ENCODE measurements around the gene MUC21.
"Not testable (repeated sequence)": the region's sequence is repeated elsewhere in the genome, so short reads cannot be mapped to it uniquely, and the experiment has no call there.

Gene MUC21

GRCh38 chr6:30969171-30969570 lies 14.3 kb upstream of the MUC21 start:
- DNase-seq (ENCODE audit: low read depth in 2 of 2), result not testable (repeated sequence)

DNA sequence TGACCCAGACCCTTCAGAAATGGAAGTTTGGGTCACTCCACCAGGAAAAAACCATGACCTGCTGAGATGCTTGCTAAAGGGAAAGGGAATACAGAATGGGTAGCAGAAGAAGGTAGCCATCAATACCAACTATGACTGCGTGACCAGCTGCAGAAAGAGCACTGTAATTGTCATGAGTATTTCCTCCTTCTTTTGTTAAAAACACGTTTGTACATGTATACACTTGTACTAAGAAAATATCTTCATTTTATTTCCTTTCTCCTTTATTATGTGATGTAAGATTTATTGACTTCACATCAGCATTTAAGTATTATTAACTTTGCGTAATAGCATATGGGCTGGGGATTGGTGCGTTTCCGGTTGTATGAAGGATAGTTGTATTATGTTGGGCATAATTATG lies 12.6 kb upstream of the MUC21 start:
- DNase-seq (ENCODE audit: low read depth in 2 of 2), result no peak

DNA sequence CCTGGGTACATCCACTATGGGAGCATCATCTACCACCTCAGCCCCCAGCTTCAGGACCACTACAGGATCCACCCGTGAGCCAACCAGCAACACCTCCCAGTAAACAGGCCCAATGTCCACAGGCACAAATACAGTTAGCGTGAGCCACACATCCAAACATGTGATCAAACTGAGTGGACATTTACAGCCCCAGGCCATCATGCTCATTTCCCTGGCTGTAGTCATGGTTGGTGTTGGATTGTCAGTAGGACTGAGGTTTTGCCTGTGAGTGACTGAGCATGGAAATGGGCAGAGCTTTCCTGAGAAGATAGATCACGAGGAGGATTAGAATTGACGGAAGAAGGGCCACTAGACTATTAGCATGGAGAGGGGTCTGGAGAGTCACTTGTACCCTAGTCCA lies 10.7 kb upstream of the MUC21 start:
- DNase-seq (ENCODE audit: low read depth in 2 of 2), result no peak

DNA sequence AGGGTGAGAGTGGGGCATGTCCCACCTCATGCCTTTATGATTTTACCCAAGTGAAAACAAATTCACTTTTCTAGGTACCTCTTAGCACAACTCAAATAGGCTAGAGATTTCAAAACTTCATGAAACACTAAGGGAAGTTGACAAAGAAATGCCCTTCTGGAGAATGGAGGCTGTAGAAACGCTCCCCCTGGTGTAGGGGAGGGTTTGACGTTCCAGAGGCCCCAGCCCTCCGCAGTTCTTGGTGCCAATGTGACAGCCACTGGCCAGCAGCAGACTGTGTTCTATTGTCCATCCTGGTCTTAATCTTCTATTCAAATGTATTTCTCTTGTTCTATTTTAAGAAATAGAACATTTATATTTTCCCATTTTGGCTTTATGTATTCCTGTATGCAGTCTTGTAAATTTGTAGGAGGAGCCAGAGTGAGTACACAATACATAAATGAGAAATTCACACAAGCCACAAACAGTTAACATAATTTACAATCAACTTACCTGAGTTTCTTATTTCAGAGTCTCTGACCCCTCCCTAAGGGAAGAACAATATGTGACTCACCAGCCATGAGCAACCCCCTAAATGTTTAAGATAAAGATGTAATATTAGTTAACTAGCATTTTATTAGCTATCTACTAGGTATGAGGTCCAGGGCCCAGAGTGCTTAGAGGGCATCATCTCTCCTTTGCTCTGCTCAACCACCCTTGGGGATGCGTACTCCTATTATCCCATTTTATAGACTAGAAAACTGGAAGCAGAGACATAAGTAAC lies 8.8 kb upstream of the MUC21 start:
- DNase-seq (ENCODE audit: low read depth in 2 of 2), result no peak

GRCh38 chr6:30979141-30979540 lies 4.4 kb upstream of the MUC21 start:
- no peak for DNase-seq (ENCODE audit: low read depth in 2 of 2)

GRCh38 chr6:30979690-30980089 lies 3.8 kb upstream of the MUC21 start:
- no peak for DNase-seq (ENCODE audit: low read depth in 2 of 2)

- DNase-seq (ENCODE audit: low read depth in 2 of 2), result no peak
Measured at GRCh38 chr6:30981942-30982772, 1.4 kb upstream of the MUC21 start.

GRCh38 chr6:30985490-30985889 lies 2.0 kb downstream of the MUC21 start:
- no peak for DNase-seq (ENCODE audit: low read depth in 2 of 2)

DNA sequence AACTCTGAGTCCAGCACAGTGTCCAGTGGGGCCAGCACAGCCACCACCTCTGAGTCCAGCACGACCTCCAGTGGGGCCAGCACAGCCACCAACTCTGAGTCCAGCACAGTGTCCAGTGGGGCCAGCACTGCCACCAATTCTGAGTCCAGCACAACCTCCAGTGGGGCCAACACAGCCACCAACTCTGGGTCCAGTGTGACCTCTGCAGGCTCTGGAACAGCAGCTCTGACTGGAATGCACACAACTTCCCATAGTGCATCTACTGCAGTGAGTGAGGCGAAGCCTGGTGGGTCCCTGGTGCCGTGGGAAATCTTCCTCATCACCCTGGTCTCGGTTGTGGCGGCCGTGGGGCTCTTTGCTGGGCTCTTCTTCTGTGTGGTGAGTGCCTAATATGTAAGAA lies 3.8 kb downstream of the MUC21 start:
- DNase-seq (ENCODE audit: low read depth in 2 of 2), result no peak

DNA sequence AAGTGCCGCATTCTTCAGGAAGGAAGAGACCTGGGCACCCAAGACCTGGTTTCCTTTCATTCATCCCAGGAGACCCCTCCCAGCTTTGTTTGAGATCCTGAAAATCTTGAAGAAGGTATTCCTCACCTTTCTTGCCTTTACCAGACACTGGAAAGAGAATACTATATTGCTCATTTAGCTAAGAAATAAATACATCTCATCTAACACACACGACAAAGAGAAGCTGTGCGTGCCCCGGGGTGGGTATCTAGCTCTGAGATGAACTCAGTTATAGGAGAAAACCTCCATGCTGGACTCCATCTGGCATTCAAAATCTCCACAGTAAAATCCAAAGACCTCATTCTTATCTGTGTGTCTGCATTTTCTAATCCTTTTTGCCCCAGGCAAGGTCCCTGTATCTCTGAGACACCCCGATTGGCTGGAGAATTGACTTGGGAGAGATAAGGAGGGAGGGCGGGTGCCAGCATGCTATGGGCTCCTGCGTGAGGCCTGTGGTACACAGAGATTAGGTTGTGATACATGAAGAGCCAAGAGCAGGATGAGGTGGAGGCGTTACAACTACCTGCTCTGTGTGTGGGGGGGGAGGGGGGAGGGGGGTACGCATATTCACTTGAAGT lies 4.8 kb downstream of the MUC21 start:
- DNase-seq (ENCODE audit: low read depth in 2 of 2), result no peak

GRCh38 chr6:30990422-30991086 lies 7.0 kb downstream of the MUC21 start:
- no peak for DNase-seq (ENCODE audit: low read depth in 2 of 2)

GRCh38 chr6:30991891-30992290 lies 8.4 kb downstream of the MUC21 start:
- DNase-seq (ENCODE audit: low read depth in 2 of 2), result no peak

- no peak for DNase-seq (ENCODE audit: low read depth in 2 of 2)
Measured at GRCh38 chr6:30997301-30997700, 13.8 kb downstream of the MUC21 start.

- no peak for DNase-seq (ENCODE audit: low read depth in 2 of 2)
Measured at GRCh38 chr6:30998785-30999184, 15.3 kb downstream of the MUC21 start.

DNA sequence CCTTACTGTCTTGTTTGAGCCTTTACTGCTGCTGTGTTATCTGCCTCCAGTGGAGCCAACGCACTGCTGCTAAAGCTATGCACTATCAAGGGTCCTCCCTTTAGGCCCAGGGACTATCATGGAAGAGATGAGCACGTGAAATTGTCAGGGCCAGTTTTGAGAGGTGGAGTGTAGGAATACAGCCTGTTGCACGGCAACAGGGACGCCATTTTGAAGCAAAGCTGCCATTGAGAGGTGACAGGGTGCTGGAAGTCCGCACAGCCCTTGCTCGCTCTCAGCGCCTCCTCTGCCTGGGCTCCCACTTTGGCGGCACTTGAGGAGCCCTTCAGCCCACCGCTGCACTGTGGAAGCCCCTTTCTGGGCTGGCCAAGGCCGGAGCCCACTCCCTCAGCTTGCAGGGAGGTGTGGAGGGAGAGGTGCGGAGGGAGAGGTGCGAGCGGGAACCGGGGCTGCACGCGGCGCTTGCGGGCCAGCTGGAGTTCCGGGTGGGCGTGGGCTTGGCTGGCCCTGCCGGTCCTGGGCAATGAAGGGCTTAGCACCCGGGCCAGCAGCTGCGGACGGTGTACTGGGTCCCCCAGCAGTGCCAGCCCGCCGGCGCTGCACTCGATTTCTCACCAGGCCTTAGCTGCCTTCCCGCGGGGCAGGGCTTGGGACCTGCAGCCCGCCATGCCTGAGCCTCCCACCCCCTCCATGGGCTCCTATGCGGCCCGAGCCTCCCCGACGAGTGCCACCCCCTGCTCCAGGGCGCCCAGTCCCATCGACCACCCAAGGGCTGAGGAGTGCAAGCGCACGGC lies 16.7 kb downstream of the MUC21 start:
- DNase-seq (ENCODE audit: low read depth in 2 of 2), result not testable (repeated sequence)

DNA sequence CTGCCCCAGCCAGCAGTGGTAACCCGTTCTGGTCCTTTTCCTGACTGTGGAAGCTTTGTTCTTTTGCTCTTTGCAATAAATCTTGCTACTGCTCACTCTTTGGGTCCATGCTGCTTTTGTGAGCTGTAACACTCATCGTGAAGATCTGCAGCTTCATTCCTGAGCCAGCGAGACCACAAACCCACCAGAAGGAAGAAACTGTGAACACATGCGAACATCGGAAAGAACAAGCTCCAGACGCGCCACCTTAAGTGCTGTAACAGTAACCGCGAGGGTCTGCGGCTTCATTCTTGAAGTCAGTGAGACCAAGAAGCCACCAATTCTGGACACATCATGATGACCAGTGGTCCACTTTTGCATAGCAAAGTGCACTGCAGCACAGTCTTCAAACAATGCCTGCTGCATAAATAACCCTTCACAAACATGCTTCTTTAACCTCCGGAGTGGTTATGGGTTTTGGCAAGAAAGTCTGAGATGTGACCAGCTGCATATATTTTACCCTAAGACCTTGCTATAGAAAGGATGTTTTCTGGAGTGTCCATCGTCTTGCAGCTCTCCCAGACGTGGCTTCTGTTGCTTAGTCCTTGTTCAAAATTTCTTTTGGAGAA lies 17.9 kb downstream of the MUC21 start:
- DNase-seq (ENCODE audit: low read depth in 2 of 2), result no peak

DNA sequence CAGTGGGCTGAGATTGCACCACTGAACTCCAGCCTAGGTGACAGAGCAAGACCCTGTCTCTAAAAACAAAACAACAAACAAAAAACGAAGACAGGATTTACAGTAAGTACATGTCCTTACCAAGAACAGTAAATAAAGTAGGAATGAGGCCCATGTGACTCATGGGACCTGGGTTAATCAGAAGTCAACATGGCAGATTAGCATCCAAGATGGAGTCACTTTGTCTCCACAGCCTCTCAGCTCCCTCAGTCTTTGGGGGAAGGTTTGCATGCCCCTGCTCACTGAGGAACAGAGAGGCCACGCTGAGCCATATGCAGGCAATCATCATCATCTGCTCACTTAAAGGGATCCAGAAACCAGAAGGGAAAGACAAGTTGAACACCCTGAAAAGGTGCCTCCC lies 19.0 kb downstream of the MUC21 start:
- DNase-seq (ENCODE audit: low read depth in 2 of 2), result no peak

DNA sequence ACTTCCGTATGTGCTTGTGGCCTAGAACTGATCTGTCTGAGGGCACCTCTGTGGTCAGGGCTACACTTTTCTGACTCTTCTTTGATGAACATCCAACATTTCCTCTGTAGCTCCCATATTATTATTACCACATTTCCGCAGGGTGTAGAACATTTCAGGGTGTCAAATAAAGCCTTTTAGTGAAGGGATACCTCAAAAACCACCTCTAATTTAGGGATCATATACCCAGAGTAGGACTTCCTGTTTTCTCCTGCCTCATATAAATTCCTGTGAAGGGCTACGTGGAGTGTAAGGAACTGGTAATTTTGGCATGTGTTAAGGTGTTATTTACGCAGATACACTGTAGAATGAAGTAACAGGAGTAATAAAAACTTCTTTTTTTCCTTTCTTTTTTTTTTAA lies 21.3 kb downstream of the MUC21 start:
- no peak for DNase-seq (ENCODE audit: low read depth in 2 of 2)

DNA sequence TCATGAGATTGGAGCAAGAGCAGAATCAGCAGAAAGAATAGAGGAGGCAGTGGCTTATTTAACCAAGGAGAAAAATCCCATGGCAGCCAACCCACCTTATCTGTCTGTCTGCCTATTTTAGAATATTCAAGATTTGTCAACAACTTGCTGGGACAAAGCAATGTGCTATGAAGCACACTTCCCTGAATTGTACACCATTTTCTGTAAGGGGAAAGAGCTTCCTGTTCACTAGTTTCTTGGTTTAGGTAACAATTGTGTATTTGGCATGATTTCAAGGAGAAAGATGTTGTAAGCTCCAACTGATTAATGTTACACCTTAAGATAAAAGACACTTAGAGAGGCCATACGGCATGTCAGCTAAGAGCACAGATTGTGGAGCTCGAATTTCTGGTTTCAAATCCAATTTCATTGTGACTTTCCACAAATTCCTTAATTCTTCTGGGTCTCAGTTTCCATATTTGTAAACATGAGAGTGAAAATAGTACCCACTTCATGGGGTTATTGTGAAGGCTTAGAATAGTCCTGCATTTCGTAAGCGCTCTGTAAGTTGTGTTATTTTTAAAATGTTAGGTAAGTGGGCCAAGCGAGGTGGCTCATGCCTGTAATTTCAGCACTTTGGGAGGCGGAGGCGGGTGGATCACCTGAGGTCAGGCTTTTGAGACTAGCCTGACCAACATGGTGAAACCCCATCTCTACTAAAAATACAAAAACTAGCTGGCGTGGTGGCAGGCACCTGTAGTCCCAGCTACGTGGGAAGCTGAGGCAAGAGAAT lies 21.9 kb downstream of the MUC21 start:
- no peak for DNase-seq (ENCODE audit: low read depth in 2 of 2)

DNA sequence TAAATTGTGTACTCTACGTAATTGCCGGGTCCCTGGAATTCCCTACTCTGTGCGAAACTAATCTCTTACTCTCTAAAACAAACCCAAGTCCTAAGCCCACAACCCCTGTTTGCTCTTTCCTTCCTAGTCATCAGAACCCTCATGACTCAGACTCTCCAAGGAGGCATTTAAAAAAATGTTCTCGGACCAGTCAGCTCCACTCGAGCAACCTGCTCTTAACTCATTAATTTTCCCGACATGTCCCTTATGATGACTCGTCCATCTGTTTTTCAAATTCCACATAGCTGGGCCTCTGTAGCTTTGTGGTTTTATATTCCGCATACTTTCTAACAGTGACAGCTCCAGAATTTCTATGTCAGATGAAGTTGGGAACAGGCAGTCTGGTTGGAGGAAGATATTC lies 24.2 kb downstream of the MUC21 start:
- DNase-seq (ENCODE audit: low read depth in 2 of 2), result no peak

Data from stimulated activated CD8-positive, alpha-beta memory T cell treated with anti-CD3 and anti-CD28 coated beads, Interleukin-7, amount 100 ng/mL, for 1 hour (primary cell).